GM19238 (cell line): Measurements from ENCODE around the gene ABL1.

Experiments
- DNase-seq: peaks from one replicate; pipeline ENCODE4 v3.0.0; 2011; ENCODE audit warnings: low spot score; ENCODE audit not compliant: insufficient read length

The ABL1 gene

GRCh38 chr9:130870491-130871381 is 35.7 kb downstream of the ABL1 start:
- peak; percentile 30 for DNase-seq

GRCh38 chr9:130871395-130872062 is 36.5 kb downstream of the ABL1 start:
- DNase-seq = no peak

- DNase-seq = no peak
These were observed 37.0 kb downstream of the ABL1 start for GRCh38 chr9:130872093-130872492.

GRCh38 chr9:130872508-130872907 is 37.5 kb downstream of the ABL1 start:
- no peak for DNase-seq

- DNase-seq = no peak
These were observed 38.0 kb downstream of the ABL1 start for GRCh38 chr9:130872912-130873503.

GRCh38 chr9:130873966-130874365 is 38.9 kb downstream of the ABL1 start:
- no peak for DNase-seq

- DNase-seq = no peak
These were observed 39.7 kb downstream of the ABL1 start for GRCh38 chr9:130874783-130875182.

- no peak for DNase-seq
These were observed 42.2 kb downstream of the ABL1 start for GRCh38 chr9:130877300-130877699.

- no peak for DNase-seq
These were observed 43.2 kb downstream of the ABL1 start for GRCh38 chr9:130878295-130878694.

- DNase-seq = no peak
These were observed 44.9 kb downstream of the ABL1 start for GRCh38 chr9:130879863-130880411.

- DNase-seq = no peak
These were observed 45.7 kb downstream of the ABL1 start for GRCh38 chr9:130880599-130881220.

- DNase-seq = no peak
These were observed 46.5 kb downstream of the ABL1 start for GRCh38 chr9:130881516-130881915.

- DNase-seq = no peak
These were observed 47.7 kb downstream of the ABL1 start for GRCh38 chr9:130882696-130883225.

GRCh38 chr9:130883479-130883878 is 48.4 kb downstream of the ABL1 start:
- DNase-seq = no peak

- DNase-seq = no peak
These were observed 49.1 kb downstream of the ABL1 start for GRCh38 chr9:130884111-130884531.

- no peak for DNase-seq
These were observed 49.8 kb downstream of the ABL1 start for GRCh38 chr9:130884542-130885483.

- no peak for DNase-seq
These were observed 50.7 kb downstream of the ABL1 start for GRCh38 chr9:130885484-130886375.

- no peak for DNase-seq
These were observed 51.9 kb downstream of the ABL1 start for GRCh38 chr9:130886981-130887380.

- no peak for DNase-seq
These were observed 52.6 kb downstream of the ABL1 start for GRCh38 chr9:130887494-130888144.
